GM12875 (cell line): ENCODE measurements around the gene MGMT.
A peak's percentile ranks its signal among the peaks of the same experiment; 100 is the strongest.

Source experiments
- H3K4me3 ChIP-seq: one replicate; pipeline ENCODE4 v1.5.1; 2011; ENCODE audit warnings: low read depth, low read length, control low read depth
- CTCF ChIP-seq: IDR thresholded peaks from 2 replicates; pipeline ENCODE4 v1.5.1; 2011; ENCODE audit warnings: low read depth, mild to moderate bottlenecking, control low read depth, inconsistent platforms, low read length, moderate library complexity, borderline replicate concordance; ENCODE audit not compliant: insufficient read depth

Gene MGMT

GRCh38 chr10:129599160-129599559 lies 132.1 kb downstream of the MGMT start:
- TF ChIP-seq CTCF: no peak
- no peak overlapping the region for H3K4me3 ChIP-seq

GRCh38 chr10:129601737-129602136 lies 134.7 kb downstream of the MGMT start:
- TF ChIP-seq CTCF: no peak
- H3K4me3 ChIP-seq: no peak overlapping the region

- no peak overlapping the region for H3K4me3 ChIP-seq
- TF ChIP-seq CTCF: no peak
Measured at GRCh38 chr10:129602938-129603535, 136.0 kb downstream of the MGMT start.

- no peak for TF ChIP-seq CTCF
- no peak overlapping the region for H3K4me3 ChIP-seq
Measured at GRCh38 chr10:129604333-129605032, 137.4 kb downstream of the MGMT start.

- H3K4me3 ChIP-seq: peak overlapping the region; percentile 10
- no peak for TF ChIP-seq CTCF
Measured at GRCh38 chr10:129605266-129605985, 138.4 kb downstream of the MGMT start.

- peak overlapping the region; percentile 10 for H3K4me3 ChIP-seq
- TF ChIP-seq CTCF: no peak
Measured at GRCh38 chr10:129605986-129606518, 139.0 kb downstream of the MGMT start.
